ENCODE data around the gene TBC1D24. TPM values are rescaled to one million over a fixed set of nuclear protein-coding genes. Genes with fewer than 3 reads are reported as not detected.

Gene TBC1D24
- total RNA-seq, 1 experiment from 2014 or later: 14.8 TPM

DNA sequence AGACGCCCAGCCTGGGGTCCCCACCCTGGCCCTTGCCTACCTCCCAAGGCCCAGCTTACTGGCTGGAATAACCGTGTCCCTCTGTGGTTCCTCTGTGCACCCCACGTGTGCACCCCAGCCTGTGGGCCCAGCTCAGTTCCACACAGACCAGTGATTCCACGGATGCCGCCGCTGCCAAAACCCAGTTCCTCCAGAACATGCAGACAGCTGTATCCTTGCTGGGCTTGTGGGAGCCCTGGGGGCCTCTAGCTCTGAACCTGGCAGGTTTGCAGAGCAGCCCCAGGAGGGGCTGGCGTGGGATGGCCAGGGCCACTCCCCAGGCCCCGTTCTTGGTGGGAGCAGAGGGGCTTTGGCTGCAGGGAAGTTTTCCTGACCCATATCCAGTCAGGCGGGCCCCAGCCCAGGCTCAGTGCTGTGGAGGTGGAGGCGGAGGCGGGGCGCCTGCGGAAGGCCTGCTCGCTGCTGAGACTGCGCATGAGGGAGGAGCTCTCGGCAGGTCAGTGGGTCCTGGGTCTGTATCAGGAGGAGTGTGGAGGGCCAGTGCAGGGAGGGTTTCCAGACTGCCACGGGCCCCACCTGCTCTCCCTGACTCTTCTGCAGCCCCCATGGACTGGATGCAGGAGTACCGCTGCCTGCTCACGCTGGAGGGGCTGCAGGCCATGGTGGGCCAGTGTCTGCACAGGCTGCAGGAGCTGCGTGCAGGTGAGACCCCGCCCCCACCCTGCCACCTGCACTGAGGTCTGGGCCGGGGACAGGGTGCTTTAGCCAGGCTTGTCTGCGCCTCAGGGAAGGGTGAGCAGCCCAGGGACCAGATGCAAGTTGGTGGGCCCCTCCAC, 12.7 kb upstream of the TBC1D24 start:
- DNase-seq: no peak

DNA sequence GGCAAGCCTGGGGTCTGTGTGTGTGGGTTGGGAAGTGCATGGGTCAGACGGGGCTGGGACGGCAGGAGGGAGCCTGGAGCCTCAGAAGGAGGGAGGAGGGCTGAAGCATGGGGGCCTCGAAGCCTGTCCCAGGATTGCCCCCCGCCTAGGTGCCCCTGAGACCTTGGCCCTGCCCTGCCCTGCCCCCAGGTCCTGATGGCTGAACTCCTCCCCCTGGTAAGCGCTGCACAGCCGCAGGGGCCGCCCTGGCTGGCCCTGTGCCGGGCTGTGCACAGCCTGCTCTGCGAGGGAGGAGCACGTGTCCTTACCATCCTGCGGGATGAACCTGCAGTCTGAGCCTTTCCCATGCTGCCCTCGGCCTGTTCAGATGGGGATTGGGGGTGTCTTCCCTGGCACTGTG, 10.6 kb upstream of the TBC1D24 start:
- no peak overlapping the region for H3K4me3 ChIP-seq
- peaks cover 13% of the 10 kb centered on the region for H3K36me3 ChIP-seq
- no peak for DNase-seq
- no peaks in the 10 kb centered on the region for H3K9me3 ChIP-seq
- H3K27me3 ChIP-seq: no peaks in the 10 kb centered on the region

More for the DNA sequence above, 12.7 kb upstream of the TBC1D24 start:
- H3K4me3 ChIP-seq: no peak overlapping the region
- H3K27me3 ChIP-seq: no peaks in the 10 kb centered on the region
- H3K9me3 ChIP-seq: no peaks in the 10 kb centered on the region
- peaks cover 19% of the 10 kb centered on the region for H3K36me3 ChIP-seq

DNA sequence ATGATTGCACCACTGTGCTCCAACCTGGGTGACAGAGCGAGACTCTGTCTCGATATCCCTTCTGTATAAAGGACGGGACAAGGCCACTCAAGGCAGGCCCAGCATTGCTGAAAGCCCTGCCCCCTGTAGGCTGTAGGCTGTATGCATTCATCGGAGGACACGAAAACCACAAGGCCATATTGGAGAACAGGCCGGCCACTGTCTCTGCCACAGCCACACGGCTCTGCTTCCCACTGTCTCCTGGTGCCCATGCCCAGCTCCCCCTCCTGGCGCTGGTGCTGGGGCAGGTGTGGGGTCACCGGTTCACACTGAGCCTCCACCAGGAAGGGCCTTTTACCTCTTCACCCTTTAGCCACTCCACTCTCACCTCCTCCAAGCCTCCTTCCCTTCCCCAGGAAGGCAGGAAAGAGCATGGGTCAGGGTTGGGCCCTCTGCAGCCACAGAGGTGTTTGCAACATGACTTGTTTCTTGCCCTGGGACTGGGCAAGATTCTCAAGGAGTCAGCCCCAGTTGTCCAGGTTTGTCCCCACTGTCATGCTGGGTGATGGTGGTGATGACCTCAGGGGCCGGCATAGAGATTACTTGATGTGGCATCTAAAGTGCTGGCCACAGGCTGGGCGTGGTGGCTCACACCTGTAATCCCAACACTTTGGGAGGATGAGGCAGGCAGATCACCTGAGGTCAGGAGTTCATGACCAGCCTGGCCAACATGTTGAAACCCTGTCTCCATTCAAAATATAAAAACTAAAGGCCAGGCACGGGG, 9.1 kb upstream of the TBC1D24 start:
- Histone ChIP-seq H3K27me3 (no peaks in the 10 kb centered on the region), H3K9me3 (no peaks in the 10 kb centered on the region), H3K4me3 (no peak overlapping the region), H3K36me3 (peaks cover 10% of the 10 kb centered on the region)
- DNase-seq: no peak

DNA sequence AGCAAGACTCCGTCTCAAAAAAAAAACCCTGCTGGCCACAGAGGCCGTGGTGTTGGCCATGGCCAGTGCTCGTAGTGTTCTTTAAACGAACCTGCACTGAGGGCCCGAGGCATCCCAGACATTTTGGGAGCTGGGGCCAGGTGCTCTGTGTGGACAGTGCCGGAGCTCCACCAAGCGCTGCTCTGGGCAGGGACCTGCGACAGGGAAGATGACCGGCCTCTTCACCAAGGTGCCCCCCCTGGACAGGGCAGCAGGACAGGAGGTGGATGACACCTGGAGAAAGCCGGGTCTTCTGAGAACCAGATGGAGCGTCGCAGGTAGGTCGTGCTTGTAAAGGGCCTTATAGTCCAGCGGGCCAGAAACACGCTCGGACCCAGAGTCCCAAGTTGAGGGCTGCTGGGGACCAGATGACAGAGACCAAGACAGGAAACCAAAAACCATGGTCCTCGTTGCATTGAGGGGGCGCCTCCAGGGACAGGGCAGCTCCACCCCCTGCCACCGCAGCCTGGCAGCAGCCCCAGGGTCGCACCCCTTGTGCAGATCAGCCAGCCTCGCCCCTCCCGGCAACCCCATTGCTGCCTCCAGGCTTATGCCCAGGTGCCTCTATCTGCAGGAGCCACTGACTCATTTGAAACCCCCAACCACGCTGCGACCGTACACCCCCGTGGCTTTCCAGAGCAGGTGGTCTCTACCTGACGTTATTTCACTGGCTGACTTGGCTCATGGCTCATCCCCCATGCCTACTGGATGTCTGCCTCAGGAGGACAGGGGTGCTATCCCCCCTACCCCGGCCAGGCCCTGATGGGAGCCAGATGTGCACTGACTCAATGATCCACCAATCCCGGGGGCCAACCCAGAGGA, 8.0 kb upstream of the TBC1D24 start:
- Histone ChIP-seq H3K4me3 (no peak overlapping the region; the same call in 1 of the 2 replicates), H3K27me3 (no peaks in the 10 kb centered on the region)

DNA sequence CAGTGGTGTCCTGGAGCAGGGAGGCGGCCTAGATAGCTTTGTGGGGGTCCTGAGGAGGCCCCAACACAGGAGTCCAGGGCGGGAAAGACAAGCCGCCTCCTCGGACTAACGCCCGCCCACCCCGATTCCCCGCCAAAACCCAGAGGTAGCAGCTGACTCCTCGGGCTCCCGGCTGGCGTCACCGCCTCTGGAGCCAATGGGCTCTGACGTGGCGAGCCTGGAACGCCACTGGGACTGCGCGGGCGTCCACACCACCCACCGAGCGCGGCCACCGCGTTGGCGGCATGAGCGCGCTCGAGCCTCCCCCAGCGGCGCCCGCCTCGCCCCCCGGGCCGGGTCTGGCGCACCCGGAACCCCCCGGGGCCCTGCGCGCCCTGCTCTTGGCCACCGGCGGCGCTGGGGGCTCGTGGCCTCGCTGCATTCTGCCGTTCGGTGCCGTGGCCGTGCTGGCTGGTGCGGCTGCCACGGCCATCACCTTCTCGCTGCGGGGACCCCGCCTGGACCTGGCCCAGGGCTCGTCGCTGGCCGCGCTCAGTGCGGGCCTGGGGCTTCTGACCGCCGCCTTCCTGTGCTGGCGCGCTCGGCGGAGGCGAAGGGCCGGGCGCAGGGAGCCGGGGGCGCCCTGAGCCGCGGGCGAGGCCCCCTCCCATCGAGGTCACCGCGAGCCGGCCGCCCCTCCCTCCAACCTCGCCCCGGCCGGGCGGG, 7.2 kb upstream of the TBC1D24 start:
- H3K36me3 ChIP-seq: no peaks in the 10 kb centered on the region
- H3K4me3 ChIP-seq: peak overlapping the region; percentile 36
- DNase-seq: peak; percentile 91
- no peaks in the 10 kb centered on the region for H3K9me3 ChIP-seq
- H3K27me3 ChIP-seq: no peaks in the 10 kb centered on the region

More for the DNA sequence above, 8.0 kb upstream of the TBC1D24 start:
- DNase-seq: no peak
- Histone ChIP-seq H3K36me3 (peaks cover 4% of the 10 kb centered on the region), H3K9me3 (no peaks in the 10 kb centered on the region)

DNA sequence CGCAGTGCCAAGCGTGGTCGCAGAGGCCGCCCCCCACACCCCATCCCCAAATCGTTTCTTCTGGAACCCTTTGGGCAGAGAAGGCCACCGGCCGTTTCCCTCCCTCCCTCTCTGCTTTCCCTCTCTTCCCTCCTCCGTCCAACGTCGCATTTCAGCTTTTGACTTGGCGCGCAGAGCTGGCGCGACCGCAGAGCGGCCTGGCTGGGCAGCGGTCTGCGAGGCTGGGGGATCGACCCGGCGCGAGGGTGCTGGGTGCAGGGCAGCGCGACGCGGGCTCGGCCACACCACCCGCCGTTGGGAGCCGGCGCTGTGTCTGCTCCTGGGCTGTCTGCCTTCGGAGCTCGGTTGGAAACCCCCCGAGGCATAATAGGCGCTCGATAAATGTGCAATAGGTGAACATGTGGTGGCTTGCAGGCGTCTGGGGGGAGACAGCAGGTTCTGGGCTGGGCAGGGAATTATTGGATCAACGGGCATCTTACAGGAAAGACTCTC, 6.6 kb upstream of the TBC1D24 start:
- peak; percentile 49 for DNase-seq
- H3K27me3 ChIP-seq: no peaks in the 10 kb centered on the region
- no peaks in the 10 kb centered on the region for H3K36me3 ChIP-seq
- peak overlapping the region; percentile 36 for H3K4me3 ChIP-seq
- H3K9me3 ChIP-seq: no peaks in the 10 kb centered on the region

DNA sequence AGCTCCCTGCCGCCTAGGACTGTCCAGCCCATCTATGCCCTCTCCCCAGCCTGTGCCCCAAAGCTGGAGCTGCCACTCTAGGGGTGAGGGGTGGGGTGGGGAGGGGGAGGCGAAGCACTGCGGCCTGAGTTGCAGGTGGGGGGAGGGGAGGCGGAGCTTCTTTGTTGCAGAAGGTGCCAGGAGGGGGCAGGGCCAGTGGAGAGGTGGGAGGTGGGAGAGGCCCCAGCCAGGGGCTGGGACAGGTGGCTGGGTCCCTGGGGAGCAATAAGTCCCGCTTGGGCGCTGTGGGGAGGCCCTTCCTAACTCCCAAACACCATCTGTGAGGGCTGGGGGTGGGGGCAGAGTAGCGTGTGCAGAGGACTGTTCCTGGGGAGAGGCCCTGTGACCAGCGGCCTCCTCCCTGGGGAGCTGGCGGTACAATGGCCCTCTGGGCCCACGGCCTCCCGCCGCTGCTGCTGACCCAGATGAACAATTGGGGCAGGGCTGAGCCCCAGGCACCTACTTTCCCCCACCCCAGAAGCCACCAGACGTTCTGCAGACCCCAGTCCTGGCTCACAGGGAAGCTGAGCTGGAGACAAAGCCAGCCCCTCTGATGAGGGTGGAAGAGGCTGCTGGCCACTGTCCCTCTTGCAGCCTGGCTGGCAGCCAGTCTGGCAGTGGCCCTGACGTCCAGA, 6.1 kb upstream of the TBC1D24 start:
- no peaks in the 10 kb centered on the region for H3K9me3 ChIP-seq
- no peak for DNase-seq
- peak overlapping the region; percentile 36 for H3K4me3 ChIP-seq

DNA sequence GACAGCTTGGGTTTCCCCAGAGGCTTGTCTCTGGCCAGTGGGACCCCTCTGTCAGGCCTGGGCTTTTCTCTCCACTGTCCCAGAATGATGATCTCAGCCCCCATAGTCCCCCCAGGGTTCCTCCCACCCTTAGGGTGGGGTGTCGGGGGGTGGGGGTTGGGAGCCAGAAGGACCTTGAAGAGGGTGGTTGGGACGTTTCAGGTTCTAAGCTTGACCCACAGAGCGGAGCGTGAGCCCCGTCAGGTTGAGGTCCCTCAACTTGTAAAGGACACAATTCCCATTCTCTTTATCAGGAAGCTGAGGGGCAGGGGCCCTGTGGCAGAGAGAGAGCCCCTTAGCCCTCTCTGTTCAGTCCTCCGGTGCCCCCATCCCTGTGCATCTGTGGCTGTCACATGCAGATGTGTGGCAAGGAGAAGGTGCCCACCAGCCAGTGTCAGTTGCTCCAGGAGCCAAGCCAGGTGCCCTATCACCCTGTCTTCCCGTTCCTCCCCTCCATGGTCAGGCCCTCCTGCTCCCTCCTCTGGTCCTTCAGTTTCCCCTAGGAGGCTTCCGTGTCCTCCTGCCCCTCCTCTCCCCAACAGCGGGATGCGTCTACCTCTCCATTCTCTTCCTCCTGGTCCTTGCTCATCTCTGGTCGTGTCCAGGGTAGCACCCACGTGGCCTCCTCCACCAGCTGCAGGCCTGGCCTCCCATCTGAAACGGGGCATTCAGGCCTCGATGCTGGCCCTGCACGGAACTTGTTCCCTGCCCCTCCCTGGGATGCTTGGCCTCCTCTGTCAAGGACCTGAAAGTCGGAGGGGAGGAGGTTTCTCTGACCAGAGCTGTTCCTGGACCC, 5.3 kb upstream of the TBC1D24 start:
- no peak for DNase-seq
- Histone ChIP-seq H3K27me3 (no peaks in the 10 kb centered on the region), H3K9me3 (no peaks in the 10 kb centered on the region), H3K36me3 (no peaks in the 10 kb centered on the region), H3K4me3 (no peak overlapping the region)

More for the DNA sequence above, 6.1 kb upstream of the TBC1D24 start:
- H3K27me3 ChIP-seq: no peaks in the 10 kb centered on the region
- no peaks in the 10 kb centered on the region for H3K36me3 ChIP-seq

DNA sequence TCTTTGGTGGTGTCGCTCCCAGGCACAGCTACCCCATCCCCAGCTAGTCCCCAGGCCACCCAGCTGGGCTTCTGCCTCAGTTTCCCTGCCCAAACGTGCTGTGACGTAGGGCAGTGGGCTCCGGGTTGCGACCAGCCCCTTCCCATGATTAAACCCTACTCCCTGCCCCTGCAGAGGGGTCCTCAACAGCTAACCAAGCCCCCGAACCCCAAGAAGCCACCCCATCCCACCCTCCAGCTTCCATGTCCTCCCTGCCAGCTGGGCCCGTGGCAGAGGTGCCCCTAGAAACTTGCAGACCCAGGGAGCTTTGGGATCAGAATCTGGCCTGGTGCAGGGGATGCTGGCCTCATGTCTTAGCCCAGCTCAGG, 4.7 kb upstream of the TBC1D24 start:
- no peaks in the 10 kb centered on the region for H3K27me3 ChIP-seq

DNA sequence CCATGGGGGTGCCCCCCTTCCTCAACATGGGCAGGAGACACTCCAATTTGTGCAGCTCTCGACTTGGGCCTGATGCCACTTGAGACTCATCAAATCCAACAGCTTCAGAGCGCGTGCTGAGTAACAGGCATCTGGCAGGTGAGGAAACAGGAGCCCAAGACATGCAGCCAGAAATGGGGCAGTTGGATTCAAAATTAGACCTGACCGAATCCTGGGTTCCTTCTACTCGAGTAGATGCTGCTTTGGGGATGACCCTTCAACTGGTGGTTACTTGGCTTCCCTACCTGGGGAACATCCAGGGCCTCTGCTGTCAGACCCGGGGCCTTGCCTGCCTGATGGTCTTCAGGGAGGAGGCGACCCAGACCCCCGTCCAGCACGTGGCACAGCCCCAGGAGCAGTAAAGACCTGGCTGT, 4.3 kb upstream of the TBC1D24 start:
- Histone ChIP-seq H3K36me3 (no peaks in the 10 kb centered on the region), H3K4me3 (no peak overlapping the region), H3K27me3 (no peaks in the 10 kb centered on the region), H3K9me3 (no peaks in the 10 kb centered on the region)
- DNase-seq: no peak

More for the DNA sequence above, 4.7 kb upstream of the TBC1D24 start:
- H3K36me3 ChIP-seq: no peaks in the 10 kb centered on the region
- no peaks in the 10 kb centered on the region for H3K9me3 ChIP-seq
- no peak overlapping the region for H3K4me3 ChIP-seq
- DNase-seq: no peak

DNA sequence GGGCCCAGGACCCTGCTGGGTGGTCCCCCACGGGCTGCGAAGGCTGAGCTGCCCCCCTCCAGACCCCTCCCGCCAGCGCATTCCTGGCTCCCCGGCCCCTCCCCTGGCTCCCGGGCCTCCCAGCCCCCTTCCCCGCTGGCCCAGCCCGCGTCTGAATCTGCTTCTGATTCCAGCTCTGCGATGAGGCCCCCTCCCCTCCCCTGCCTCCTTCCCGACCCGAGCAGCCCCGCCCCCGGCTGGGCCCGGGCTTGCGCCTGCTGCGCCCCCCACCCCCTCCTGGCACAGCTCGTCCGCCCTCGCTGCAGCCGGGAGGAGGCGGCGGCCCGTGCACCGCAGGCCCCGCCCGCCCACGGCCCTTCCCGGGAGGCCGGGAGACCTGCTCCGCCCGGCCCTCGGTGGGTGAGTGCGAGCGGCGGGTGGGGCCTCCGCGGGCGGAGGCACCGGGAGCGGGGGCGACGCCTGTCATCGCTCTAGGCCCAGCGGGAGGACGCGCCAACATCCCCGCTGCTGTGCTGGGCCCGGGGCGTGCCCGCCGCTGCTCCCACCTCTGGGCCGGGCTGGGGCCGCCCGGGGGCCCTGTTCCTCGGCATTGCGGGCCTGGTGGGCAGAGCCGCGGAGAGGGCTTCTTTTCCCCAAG, 3.8 kb upstream of the TBC1D24 start, which contains the start of gene NTN3:
TSS of gene NTN3 (plus strand) at position 282 of the 637 bp plus-strand sequence. CDS start 405 bp downstream, outside the sequence.
- H3K27me3 ChIP-seq: no peaks in the 10 kb centered on the region

DNA sequence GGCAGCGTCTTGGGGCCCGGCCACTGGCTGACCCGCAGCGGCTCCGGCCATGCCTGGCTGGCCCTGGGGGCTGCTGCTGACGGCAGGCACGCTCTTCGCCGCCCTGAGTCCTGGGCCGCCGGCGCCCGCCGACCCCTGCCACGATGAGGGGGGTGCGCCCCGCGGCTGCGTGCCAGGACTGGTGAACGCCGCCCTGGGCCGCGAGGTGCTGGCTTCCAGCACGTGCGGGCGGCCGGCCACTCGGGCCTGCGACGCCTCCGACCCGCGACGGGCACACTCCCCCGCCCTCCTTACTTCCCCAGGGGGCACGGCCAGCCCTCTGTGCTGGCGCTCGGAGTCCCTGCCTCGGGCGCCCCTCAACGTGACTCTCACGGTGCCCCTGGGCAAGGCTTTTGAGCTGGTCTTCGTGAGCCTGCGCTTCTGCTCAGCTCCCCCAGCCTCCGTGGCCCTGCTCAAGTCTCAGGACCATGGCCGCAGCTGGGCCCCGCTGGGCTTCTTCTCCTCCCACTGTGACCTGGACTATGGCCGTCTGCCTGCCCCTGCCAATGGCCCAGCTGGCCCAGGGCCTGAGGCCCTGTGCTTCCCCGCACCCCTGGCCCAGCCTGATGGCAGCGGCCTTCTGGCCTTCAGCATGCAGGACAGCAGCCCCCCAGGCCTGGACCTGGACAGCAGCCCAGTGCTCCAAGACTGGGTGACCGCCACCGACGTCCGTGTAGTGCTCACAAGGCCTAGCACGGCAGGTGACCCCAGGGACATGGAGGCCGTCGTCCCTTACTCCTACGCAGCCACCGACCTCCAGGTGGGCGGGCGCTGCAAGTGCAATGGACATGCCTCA, 3.1 kb upstream of the TBC1D24 start:
- no peak overlapping the region for H3K4me3 ChIP-seq
- DNase-seq: no peak
- H3K9me3 ChIP-seq: no peaks in the 10 kb centered on the region
- H3K36me3 ChIP-seq: no peaks in the 10 kb centered on the region
- no peaks in the 10 kb centered on the region for H3K27me3 ChIP-seq

More for the DNA sequence above, 3.8 kb upstream of the TBC1D24 start, which contains the start of gene NTN3:
- DNase-seq: no peak
- Histone ChIP-seq H3K36me3 (no peaks in the 10 kb centered on the region), H3K4me3 (no peak within 1 kb of the TSS), H3K9me3 (no peaks in the 10 kb centered on the region)

DNA sequence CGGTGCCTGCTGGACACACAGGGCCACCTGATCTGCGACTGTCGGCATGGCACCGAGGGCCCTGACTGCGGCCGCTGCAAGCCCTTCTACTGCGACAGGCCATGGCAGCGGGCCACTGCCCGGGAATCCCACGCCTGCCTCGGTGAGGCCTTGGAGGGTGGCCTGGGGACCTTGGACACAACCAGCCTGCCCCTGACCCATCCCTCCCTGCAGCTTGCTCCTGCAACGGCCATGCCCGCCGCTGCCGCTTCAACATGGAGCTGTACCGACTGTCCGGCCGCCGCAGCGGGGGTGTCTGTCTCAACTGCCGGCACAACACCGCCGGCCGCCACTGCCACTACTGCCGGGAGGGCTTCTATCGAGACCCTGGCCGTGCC, 2.5 kb upstream of the TBC1D24 start:
- no peaks in the 10 kb centered on the region for H3K27me3 ChIP-seq
- no peaks in the 10 kb centered on the region for H3K36me3 ChIP-seq
- no peak for DNase-seq
- no peak overlapping the region for H3K4me3 ChIP-seq
- no peaks in the 10 kb centered on the region for H3K9me3 ChIP-seq
